Measurements from ENCODE around the gene LSR. TPM values are rescaled to one million over a fixed set of nuclear protein-coding genes. Genes with fewer than 3 reads are reported as not detected.

Gene LSR
- total RNA-seq, 6 experiments from 2014 or later: 96.6 to 138 (median 112) TPM

GRCh38 chr19:35310811-35311465, 62.1 kb downstream of the LSR start:
- 90% methylated on average over 8 of the region's 10 CpGs for WGBS (ENCODE audit: insufficient coverage, low coverage, low lambda C conversion rate, missing lambda C conversion rate)
- Histone ChIP-seq H3K4me3 (no peak overlapping the region), H3K36me3 (no peaks in the 10 kb centered on the region), H3K9me3 (no peaks in the 10 kb centered on the region), H3K27ac (no peak overlapping the region), H3K27me3 (no peaks in the 10 kb centered on the region), H3K4me1 (peaks cover 0 to 7% (median 0%) of the 10 kb centered on the region in 4 donors)
- DNase-seq: no peak
- no peak for ATAC-seq
- TF ChIP-seq CTCF (IDR thresholded peaks at IDR 0.05) (no peak), POLR2A (IDR thresholded peaks at IDR 0.05) (no peak)
- intact Hi-C loops (cut with DNase I): no loop called here

GRCh38 chr19:35311901-35312665, 63.3 kb downstream of the LSR start:
- H3K36me3 ChIP-seq: no peaks in the 10 kb centered on the region
- intact Hi-C loops (cut with DNase I): no loop called here
- 83% methylated on average over 4 of the region's 21 CpGs for WGBS (ENCODE audit: insufficient coverage, low coverage, low lambda C conversion rate, missing lambda C conversion rate)
- TF ChIP-seq CTCF (IDR thresholded peaks at IDR 0.05): no peak
- no peak for TF ChIP-seq POLR2A (IDR thresholded peaks at IDR 0.05)
- H3K4me1 ChIP-seq: no peaks in the 10 kb centered on the region
- H3K27ac ChIP-seq: no peak overlapping the region
- H3K27me3 ChIP-seq: no peaks in the 10 kb centered on the region
- no peaks in the 10 kb centered on the region for H3K9me3 ChIP-seq
- ATAC-seq (no peak), DNase-seq (no peak)
- no peak overlapping the region for H3K4me3 ChIP-seq

- DNase-seq: no peak
- intact Hi-C loops (cut with DNase I): no loop called here
- no peak for ATAC-seq
- H3K4me3 ChIP-seq: no peak overlapping the region
- H3K9me3 ChIP-seq: no peaks in the 10 kb centered on the region
- 47% methylated on average over 6 of the region's 7 CpGs for WGBS (ENCODE audit: insufficient coverage, low coverage, low lambda C conversion rate, missing lambda C conversion rate)
- H3K27me3 ChIP-seq: no peaks in the 10 kb centered on the region
- H3K27ac ChIP-seq: no peak overlapping the region
- TF ChIP-seq POLR2A (IDR thresholded peaks at IDR 0.05) (no peak), CTCF (IDR thresholded peaks at IDR 0.05) (no peak)
- H3K36me3 ChIP-seq: no peaks in the 10 kb centered on the region
- no peaks in the 10 kb centered on the region for H3K4me1 ChIP-seq
Observed at GRCh38 chr19:35313587-35313986, 64.8 kb downstream of the LSR start.

GRCh38 chr19:35314031-35314430, 65.2 kb downstream of the LSR start:
- DNase-seq (no peak), ATAC-seq (no peak)
- no peaks in the 10 kb centered on the region for H3K9me3 ChIP-seq
- H3K27me3 ChIP-seq: no peaks in the 10 kb centered on the region
- no peak overlapping the region for H3K4me3 ChIP-seq
- TF ChIP-seq CTCF (IDR thresholded peaks at IDR 0.05): no peak
- no peak for TF ChIP-seq POLR2A (IDR thresholded peaks at IDR 0.05)
- no peak overlapping the region for H3K27ac ChIP-seq
- intact Hi-C loops (cut with DNase I): no loop called here
- H3K36me3 ChIP-seq: no peaks in the 10 kb centered on the region
- WGBS (ENCODE audit: insufficient coverage, low coverage, low lambda C conversion rate, missing lambda C conversion rate): 71% methylated on average over 4 of the region's 8 CpGs
- no peaks in the 10 kb centered on the region for H3K4me1 ChIP-seq
